ENCODE data around the gene B3GALT5. TPM values are rescaled to one million over a fixed set of nuclear protein-coding genes. Genes with fewer than 3 reads are reported as not detected.

Gene B3GALT5
- total RNA-seq, 4 donors from 2014 or later: under 0.01 to 1.2 (median 0.74) TPM

DNA sequence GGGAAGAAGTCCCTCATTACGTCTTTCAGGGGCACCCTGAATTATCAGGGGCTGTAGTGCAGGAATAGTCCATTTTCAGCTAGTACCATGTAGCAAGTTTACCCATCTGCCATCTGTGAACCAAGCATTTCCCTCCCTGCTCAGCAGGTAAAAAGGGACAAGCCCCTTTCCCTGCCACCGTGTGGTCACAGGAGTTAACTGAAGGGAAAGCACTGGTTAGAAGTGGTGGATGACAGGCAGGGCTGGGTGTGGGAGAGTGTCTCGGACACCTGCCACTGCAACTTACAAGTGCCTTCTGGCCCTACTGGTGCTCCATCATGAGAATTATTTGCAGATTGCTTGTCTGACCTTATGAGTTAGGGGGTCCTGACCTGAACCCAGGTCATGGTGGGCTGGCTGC lies 100.2 kb downstream of the B3GALT5 start:
- TF ChIP-seq EP300 (IDR thresholded peaks at IDR 0.05) (no peak), POLR2A (IDR thresholded peaks at IDR 0.05; ENCODE audit: low read depth) (no peak), POLR2AphosphoS5 (IDR thresholded peaks at IDR 0.05) (no peak)
- TF ChIP-seq, protein P1, sequence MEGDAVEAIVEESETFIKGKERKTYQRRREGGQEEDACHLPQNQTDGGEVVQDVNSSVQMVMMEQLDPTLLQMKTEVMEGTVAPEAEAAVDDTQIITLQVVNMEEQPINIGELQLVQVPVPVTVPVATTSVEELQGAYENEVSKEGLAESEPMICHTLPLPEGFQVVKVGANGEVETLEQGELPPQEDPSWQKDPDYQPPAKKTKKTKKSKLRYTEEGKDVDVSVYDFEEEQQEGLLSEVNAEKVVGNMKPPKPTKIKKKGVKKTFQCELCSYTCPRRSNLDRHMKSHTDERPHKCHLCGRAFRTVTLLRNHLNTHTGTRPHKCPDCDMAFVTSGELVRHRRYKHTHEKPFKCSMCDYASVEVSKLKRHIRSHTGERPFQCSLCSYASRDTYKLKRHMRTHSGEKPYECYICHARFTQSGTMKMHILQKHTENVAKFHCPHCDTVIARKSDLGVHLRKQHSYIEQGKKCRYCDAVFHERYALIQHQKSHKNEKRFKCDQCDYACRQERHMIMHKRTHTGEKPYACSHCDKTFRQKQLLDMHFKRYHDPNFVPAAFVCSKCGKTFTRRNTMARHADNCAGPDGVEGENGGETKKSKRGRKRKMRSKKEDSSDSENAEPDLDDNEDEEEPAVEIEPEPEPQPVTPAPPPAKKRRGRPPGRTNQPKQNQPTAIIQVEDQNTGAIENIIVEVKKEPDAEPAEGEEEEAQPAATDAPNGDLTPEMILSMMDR (IDR thresholded peaks at IDR 0.05): no peak
- no peaks in the 10 kb centered on the region for H3K9me3 ChIP-seq
- 57% methylated on average over 3 of the region's 3 CpGs for WGBS
- H3K27ac ChIP-seq (replicated peaks in 1 of 4): no peak overlapping the region
- H3K4me1 ChIP-seq: peaks cover 0 to 4% (median 0%) of the 10 kb centered on the region in 4 donors
- DNase-seq (ENCODE audit: extremely low spot score): no peak
- no peak overlapping the region for H3K4me3 ChIP-seq
- peaks cover 0 to 4% (median 0%) of the 10 kb centered on the region in 4 donors for H3K27me3 ChIP-seq
- no peaks in the 10 kb centered on the region for H3K36me3 ChIP-seq
- intact Hi-C loops (cut with DNase I): no loop called here

DNA sequence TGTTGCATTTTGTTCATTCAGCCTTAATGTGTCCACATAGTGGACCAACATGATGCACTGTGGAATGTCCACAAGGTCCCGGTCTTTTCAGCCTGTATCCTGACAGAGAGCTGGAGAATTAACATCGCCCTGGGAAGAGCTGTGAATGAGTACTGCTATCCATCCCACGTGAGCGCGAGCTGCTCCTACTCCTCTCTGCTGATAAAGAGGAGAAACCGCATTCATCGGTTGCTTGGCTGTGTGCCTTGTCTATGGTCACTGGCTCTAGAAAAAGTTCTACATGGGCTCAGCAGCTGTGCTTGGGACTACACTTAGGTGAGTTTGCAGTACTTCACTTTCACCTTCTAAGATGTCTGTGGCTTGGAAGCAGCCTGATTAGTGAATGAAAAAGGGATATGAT lies 101.2 kb downstream of the B3GALT5 start:
- TF ChIP-seq, protein P1 (IDR thresholded peaks at IDR 0.05): no peak
- TF ChIP-seq POLR2A (IDR thresholded peaks at IDR 0.05; ENCODE audit: low read depth): no peak
- no peak for TF ChIP-seq POLR2AphosphoS5 (IDR thresholded peaks at IDR 0.05)
- no peak for TF ChIP-seq EP300 (IDR thresholded peaks at IDR 0.05)
- intact Hi-C loops (cut with DNase I): loop anchor here (2.0 kb wide), 1 partner anchor 195 kb away; no protein-coding TSS in a partner anchor
- no peak for DNase-seq (ENCODE audit: extremely low spot score)
- H3K4me1 ChIP-seq: peaks cover 0 to 4% (median 0%) of the 10 kb centered on the region in 4 donors
- H3K27me3 ChIP-seq: peaks cover 0 to 4% (median 0%) of the 10 kb centered on the region in 4 donors
- H3K36me3 ChIP-seq: no peaks in the 10 kb centered on the region
- no peak overlapping the region for H3K27ac ChIP-seq (replicated peaks in 1 of 4)
- 91% methylated on average over 7 of the region's 7 CpGs for WGBS
- H3K9me3 ChIP-seq: no peaks in the 10 kb centered on the region
- no peak overlapping the region for H3K4me3 ChIP-seq

DNA sequence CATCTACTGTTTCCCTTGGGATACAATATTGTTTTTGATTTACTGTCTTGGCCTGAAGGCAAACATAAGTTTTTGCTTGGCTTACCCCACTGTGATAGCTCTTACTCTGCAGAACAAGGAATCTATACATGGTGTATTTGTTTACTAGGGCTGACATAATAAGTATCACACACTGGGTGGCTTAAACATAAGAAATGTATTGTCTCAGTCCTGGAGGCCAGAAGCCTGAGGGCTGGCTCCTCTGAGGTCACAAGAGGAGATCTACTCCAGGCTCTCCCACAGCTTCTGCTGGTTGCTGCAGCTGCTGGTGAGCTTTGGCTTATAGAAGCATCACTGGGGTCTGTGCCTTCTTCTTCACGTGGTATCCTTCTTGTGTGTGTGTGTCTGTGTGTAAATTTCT lies 101.6 kb downstream of the B3GALT5 start:
- DNase-seq (ENCODE audit: extremely low spot score): no peak
- Histone ChIP-seq H3K27ac (replicated peaks in 1 of 4) (no peak overlapping the region), H3K27me3 (peaks cover 0 to 4% (median 0%) of the 10 kb centered on the region in 4 donors), H3K36me3 (no peaks in the 10 kb centered on the region), H3K4me3 (no peak overlapping the region), H3K4me1 (peaks cover 0 to 4% (median 0%) of the 10 kb centered on the region in 4 donors), H3K9me3 (no peaks in the 10 kb centered on the region)
- intact Hi-C loops (cut with DNase I): loop anchor here (2.0 kb wide), 1 partner anchor 196 kb away; no protein-coding TSS in a partner anchor
- TF ChIP-seq EP300 (IDR thresholded peaks at IDR 0.05) (no peak), POLR2A (IDR thresholded peaks at IDR 0.05; ENCODE audit: low read depth) (no peak)
- TF ChIP-seq, protein P1 (IDR thresholded peaks at IDR 0.05): no peak
- 86% methylated on average over 1 of the region's 1 CpG for WGBS

DNA sequence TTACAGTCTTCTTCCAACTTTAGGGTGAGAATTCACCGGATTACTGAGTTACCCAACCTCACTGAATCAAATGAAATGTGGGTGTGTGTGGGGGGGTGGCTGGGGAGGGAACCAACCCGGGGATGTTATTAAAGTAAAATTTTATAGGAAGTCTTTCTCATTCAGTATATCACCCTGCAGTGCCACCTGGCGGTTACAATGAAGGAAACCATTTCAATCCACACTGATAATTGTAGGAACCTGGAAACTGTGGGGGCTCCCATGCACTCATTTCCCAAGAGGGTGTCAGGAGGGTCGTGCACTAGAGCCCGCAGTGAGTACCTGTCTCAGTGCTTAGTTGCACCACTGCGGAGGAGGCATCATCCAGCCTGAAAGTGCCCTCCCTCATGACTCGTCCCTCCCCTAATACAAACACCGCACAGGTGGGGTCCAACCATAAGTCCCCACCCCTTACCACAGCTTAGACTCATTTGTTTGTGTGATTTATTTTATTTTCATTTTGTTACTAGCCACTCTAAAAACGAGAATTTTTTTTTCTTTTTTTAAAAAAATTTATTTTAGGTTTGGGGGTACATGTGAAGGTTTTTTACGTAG lies 103.2 kb downstream of the B3GALT5 start:
- TF ChIP-seq, protein P1 (IDR thresholded peaks at IDR 0.05): peak; percentile 60 to 70 (median 70)
- TF ChIP-seq EP300 (IDR thresholded peaks at IDR 0.05): no peak
- intact Hi-C loops (cut with DNase I): loop anchor here (2.0 kb wide), 1 partner anchor 197 kb away; no protein-coding TSS in a partner anchor
- Histone ChIP-seq H3K4me1 (peaks cover 0 to 4% (median 0%) of the 10 kb centered on the region in 4 donors), H3K27ac (replicated peaks in 1 of 4) (no peak overlapping the region), H3K4me3 (no peak overlapping the region), H3K27me3 (peaks cover 0 to under 1% (median 0%) of the 10 kb centered on the region in 4 donors), H3K9me3 (no peaks in the 10 kb centered on the region), H3K36me3 (no peaks in the 10 kb centered on the region)
- WGBS: 33% methylated on average over 10 of the region's 10 CpGs
- DNase-seq (ENCODE audit: extremely low spot score): no peak

Measured in esophagus muscularis mucosa (tissue), 4 donors.